ENCODE measurements around the gene SETD5. TPM values are rescaled to one million over a fixed set of nuclear protein-coding genes. Genes with fewer than 3 reads are reported as not detected.

Gene SETD5
- total RNA-seq, 2 donors from 2014 or later: 261 to 289 TPM

GRCh38 chr3:9398700-9399336, 1.4 kb downstream of the SETD5 start:
- peaks cover 25% of the 10 kb centered on the region for H3K36me3 Mint-ChIP-seq (ENCODE audit: low read depth)
- Histone ChIP-seq H3K27me3 (ENCODE audit: control insufficient read depth, insufficient read depth, low read length, poor library complexity, severe bottlenecking) (no peaks in the 10 kb centered on the region), H3K9me3 (ENCODE audit: control insufficient read depth, low read length) (no peaks in the 10 kb centered on the region), H3K9ac (ENCODE audit: extremely low read depth, low read length, poor library complexity, severe bottlenecking) (peak overlapping the region; percentile 98), H3K4me3 (ENCODE audit: low read length) (peak overlapping the region; percentile 88), H3K36me3 (ENCODE audit: control insufficient read depth, insufficient read depth, low read length) (peaks cover 19% of the 10 kb centered on the region), H3K27ac (ENCODE audit: low read depth, low read length) (peak overlapping the region; percentile 92), H3K4me1 (ENCODE audit: control insufficient read depth, insufficient read depth, low read length) (peaks cover 6% of the 10 kb centered on the region)
- peak; percentile 59 for DNase-seq
- H3K27ac Mint-ChIP-seq: peak overlapping the region; percentile 99
- H3K9me3 Mint-ChIP-seq: no peaks in the 10 kb centered on the region
- WGBS, 2 experiments (ENCODE audit: insufficient coverage in 1 of 2, insufficient read length in 1 of 2): 0 to 1% methylated on average over 4 to 6 of the region's 7 CpGs
- no peaks in the 10 kb centered on the region for H3K27me3 Mint-ChIP-seq (ENCODE audit: insufficient read depth)
- peak overlapping the region; percentile 97 for H3K4me3 Mint-ChIP-seq
- TF ChIP-seq CTCF (conservative IDR thresholded peaks at IDR 0.05): no peak
- H3K4me1 Mint-ChIP-seq: peaks cover 62% of the 10 kb centered on the region

GRCh38 chr3:9399337-9399703, 1.9 kb downstream of the SETD5 start:
- Histone ChIP-seq H3K27me3 (ENCODE audit: control insufficient read depth, insufficient read depth, low read length, poor library complexity, severe bottlenecking) (no peaks in the 10 kb centered on the region), H3K9ac (ENCODE audit: extremely low read depth, low read length, poor library complexity, severe bottlenecking) (peak overlapping the region; percentile 98), H3K4me3 (ENCODE audit: low read length) (peak overlapping the region; percentile 88), H3K36me3 (ENCODE audit: control insufficient read depth, insufficient read depth, low read length) (peaks cover 14% of the 10 kb centered on the region), H3K9me3 (ENCODE audit: control insufficient read depth, low read length) (no peaks in the 10 kb centered on the region), H3K4me1 (ENCODE audit: control insufficient read depth, insufficient read depth, low read length) (peaks cover 6% of the 10 kb centered on the region), H3K27ac (ENCODE audit: low read depth, low read length) (peak overlapping the region; percentile 81)
- H3K9me3 Mint-ChIP-seq: no peaks in the 10 kb centered on the region
- DNase-seq: no peak
- no peak for TF ChIP-seq CTCF (conservative IDR thresholded peaks at IDR 0.05)
- peaks cover 20% of the 10 kb centered on the region for H3K36me3 Mint-ChIP-seq (ENCODE audit: low read depth)
- 0 to 4% methylated on average over 2 of the region's 2 CpGs for WGBS, 2 experiments (ENCODE audit: insufficient coverage in 1 of 2, insufficient read length in 1 of 2)
- H3K4me1 Mint-ChIP-seq: peaks cover 61% of the 10 kb centered on the region
- no peaks in the 10 kb centered on the region for H3K27me3 Mint-ChIP-seq (ENCODE audit: insufficient read depth)
- peak overlapping the region; percentile 97 for H3K4me3 Mint-ChIP-seq
- H3K27ac Mint-ChIP-seq: peak overlapping the region; percentile 99

GRCh38 chr3:9399746-9400145, 2.3 kb downstream of the SETD5 start:
- H3K4me1 Mint-ChIP-seq: peaks cover 61% of the 10 kb centered on the region
- no peaks in the 10 kb centered on the region for H3K9me3 Mint-ChIP-seq
- peak overlapping the region; percentile 98 for H3K9ac ChIP-seq (ENCODE audit: extremely low read depth, low read length, poor library complexity, severe bottlenecking)
- H3K4me1 ChIP-seq (ENCODE audit: control insufficient read depth, insufficient read depth, low read length): peaks cover 6% of the 10 kb centered on the region
- peak overlapping the region; percentile 81 for H3K27ac ChIP-seq (ENCODE audit: low read depth, low read length)
- H3K4me3 ChIP-seq (ENCODE audit: low read length): peak overlapping the region; percentile 88
- 0% methylated on average over 1 to 3 of the region's 3 CpGs for WGBS, 2 experiments (ENCODE audit: insufficient coverage in 1 of 2, insufficient read length in 1 of 2)
- peak overlapping the region; percentile 99 for H3K27ac Mint-ChIP-seq
- H3K9me3 ChIP-seq (ENCODE audit: control insufficient read depth, low read length): no peaks in the 10 kb centered on the region
- H3K4me3 Mint-ChIP-seq: peak overlapping the region; percentile 97
- peaks cover 16% of the 10 kb centered on the region for H3K36me3 Mint-ChIP-seq (ENCODE audit: low read depth)
- peak; percentile 86 for DNase-seq
- H3K27me3 ChIP-seq (ENCODE audit: control insufficient read depth, insufficient read depth, low read length, poor library complexity, severe bottlenecking): no peaks in the 10 kb centered on the region
- no peaks in the 10 kb centered on the region for H3K27me3 Mint-ChIP-seq (ENCODE audit: insufficient read depth)
- peaks cover 9% of the 10 kb centered on the region for H3K36me3 ChIP-seq (ENCODE audit: control insufficient read depth, insufficient read depth, low read length)
- peak; percentile 16 for TF ChIP-seq CTCF (conservative IDR thresholded peaks at IDR 0.05)

All from endodermal cell (in vitro differentiated cells).